ENCODE measurements around the gene ATG9B. TPM values are rescaled to one million over a fixed set of nuclear protein-coding genes. Genes with fewer than 3 reads are reported as not detected.
A peak's percentile ranks its signal among the peaks of the same experiment; 100 is the strongest.

ATG9B gene
- total and polyA plus RNA-seq, 9 of the 15 experiments (the other 6 are each of a cell fraction or from before 2014, with no cell fraction given) = 0.29 to 8.0 (median 2.1) TPM

GRCh38 chr7:150966002-150966401 is 58.3 kb downstream of the ATG9B start:
- H3K4me2 ChIP-seq (ENCODE audit: insufficient read depth, low read length) = no peak overlapping the region
- H3K9me3 ChIP-seq (replicated peaks; ENCODE audit: control insufficient read depth, insufficient read depth, low read depth, low read length) = no peaks in the 10 kb centered on the region
- ATAC-seq = peak; percentile 68
- ChIA-PET CTCF (ENCODE audit: low intra/inter-chr PET ratio) (interaction anchor here (0.6 to 4.3 kb wide), 6 partner anchors 22 to 145 kb away, joined by 3 to 27 read pairs (median 4); no protein-coding TSS in a partner anchor), POLR2A (interaction anchor here (1.7 to 1.8 kb wide), 2 partner anchors 13 to 20 kb away, joined by 3 to 6 read pairs; no protein-coding TSS in a partner anchor)
- no peaks in the 10 kb centered on the region for H4K20me1 ChIP-seq (replicated peaks; ENCODE audit: control insufficient read depth, insufficient read depth, low read length)
- H3K27ac ChIP-seq (ENCODE audit: extremely low read depth, low read depth, low read length) = no peak overlapping the region
- peak in 3 of 4 experiments; percentile 73 to 82 (median 80) for DNase-seq (ENCODE audit: extremely low read depth in 1 of 4, low spot score in 3 of 4)
- FAIRE-seq = peak; percentile 85
- no peak overlapping the region for H2AFZ ChIP-seq (ENCODE audit: low read depth, low read length)
- BruUV-seq (replicated peaks) = no TSS peak
- H3K9me1 ChIP-seq (ENCODE audit: control insufficient read depth, insufficient read depth, low read length) = no peaks in the 10 kb centered on the region
- no peak overlapping the region for H3K4me3 ChIP-seq
- in situ Hi-C loops (cut with MboI) (no loop called here), intact Hi-C loops (cut with micrococcal nuclease) (loop anchor here (10.0 kb wide), 1 partner anchor 209 kb away; no protein-coding TSS in a partner anchor)
- H3K79me2 ChIP-seq (ENCODE audit: control insufficient read depth, insufficient read depth, low read length) = peaks cover 39% of the 10 kb centered on the region
- 86% methylated on average over 1 of the region's 1 CpG for WGBS (ENCODE audit: insufficient coverage, low coverage, missing lambda C conversion rate)
- H3K9ac ChIP-seq (ENCODE audit: insufficient read depth in 1 of 2, low read depth in 2 of 2, low read length in 2 of 2) = peak overlapping the region in 1 of 2 experiments; percentile 89; a peak in 1 of 4 replicates
- H3K27me3 ChIP-seq (ENCODE audit: control insufficient read depth in 2 of 2, insufficient read depth in 2 of 2, low read length in 2 of 2) = no peaks in the 10 kb centered on the region
- H3K36me3 ChIP-seq (ENCODE audit: control insufficient read depth, insufficient read depth, low read length) = peaks cover 13% of the 10 kb centered on the region; the same call in 1 of the 3 replicates
- H3K4me1 ChIP-seq (replicated peaks in 1 of 2; ENCODE audit: control insufficient read depth in 2 of 2, insufficient read depth in 2 of 2, low read length in 2 of 2) = peaks cover 76% of the 10 kb centered on the region in 2 experiments
- TF ChIP-seq SETDB1 (IDR thresholded peaks at IDR 0.05; ENCODE audit: low read length) (no peak), ZNF121 (CRISPR knock-in tag; conservative IDR thresholded peaks at IDR 0.05) (no peak), DEAF1 (CRISPR knock-in tag; IDR thresholded peaks at IDR 0.05) (peak; percentile 44; the same call in 1 of the 2 replicates), HCFC1 (IDR thresholded peaks at IDR 0.05; ENCODE audit: low read depth, low read length) (no peak), CBX8 (IDR thresholded peaks at IDR 0.05; ENCODE audit: borderline replicate concordance, extremely low read depth, low read depth, low read length, poor library complexity, severe bottlenecking) (no peak), SMC3 (conservative IDR thresholded peaks at IDR 0.05; ENCODE audit: insufficient read depth, low read depth, low read length) (peak; percentile 65), POLR2AphosphoS2 (IDR thresholded peaks at IDR 0.05; ENCODE audit: low read length) (no peak), FOXP1 (CRISPR knock-in tag; IDR thresholded peaks at IDR 0.05) (no peak), SIN3A (IDR thresholded peaks at IDR 0.05; ENCODE audit: borderline replicate concordance in 2 of 2, control insufficient read depth in 1 of 2, low read depth in 2 of 2, low read length in 2 of 2) (peak in 1 of 2 experiments; percentile 17; a peak in 1 of 4 replicates), BHLHE40 (IDR thresholded peaks at IDR 0.05; ENCODE audit: low read length) (peak; percentile 30; the same call in 1 of the 2 replicates), ZNF239 (CRISPR knock-in tag; IDR thresholded peaks at IDR 0.05) (no peak), PHF20 (IDR thresholded peaks at IDR 0.05; ENCODE audit: partially characterized antibody) (no peak), USF1 (CRISPR knock-in tag; IDR thresholded peaks at IDR 0.05) (no peak)
- TF ChIP-seq, protein P1, sequence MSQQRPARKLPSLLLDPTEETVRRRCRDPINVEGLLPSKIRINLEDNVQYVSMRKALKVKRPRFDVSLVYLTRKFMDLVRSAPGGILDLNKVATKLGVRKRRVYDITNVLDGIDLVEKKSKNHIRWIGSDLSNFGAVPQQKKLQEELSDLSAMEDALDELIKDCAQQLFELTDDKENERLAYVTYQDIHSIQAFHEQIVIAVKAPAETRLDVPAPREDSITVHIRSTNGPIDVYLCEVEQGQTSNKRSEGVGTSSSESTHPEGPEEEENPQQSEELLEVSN (IDR thresholded peaks at IDR 0.05; ENCODE audit: borderline replicate concordance in 1 of 2, extremely low read depth in 1 of 2, insufficient read depth in 1 of 2, insufficient read length in 1 of 2, low read depth in 1 of 2, low read length in 1 of 2, poor library complexity in 1 of 2, severe bottlenecking in 1 of 2) = no peak
- TF ChIP-seq, protein P2, sequence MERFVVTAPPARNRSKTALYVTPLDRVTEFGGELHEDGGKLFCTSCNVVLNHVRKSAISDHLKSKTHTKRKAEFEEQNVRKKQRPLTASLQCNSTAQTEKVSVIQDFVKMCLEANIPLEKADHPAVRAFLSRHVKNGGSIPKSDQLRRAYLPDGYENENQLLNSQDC (CRISPR knock-in tag; IDR thresholded peaks at IDR 0.05) = no peak
